HepG2 (cell line): ENCODE data around the gene METTL26. TPM values are rescaled to one million over a fixed set of nuclear protein-coding genes. Genes with fewer than 3 reads are reported as not detected.

Source experiments
- ARID2 ChIP-seq: sonication (generic); formaldehyde crosslinking; IDR thresholded peaks from 2 replicates; pipeline ENCODE4 v1.8.1; 2022; ENCODE audit warnings: mild to moderate bottlenecking, missing genetic modification reagents, borderline replicate concordance
- GATAD1 ChIP-seq: IDR thresholded peaks from 2 replicates; pipeline ENCODE4 v1.6.1; 2016; ENCODE audit warnings: missing genetic modification reagents, missing compliant biosample characterization
- HNF4G ChIP-seq, 2 experiments: sonication (generic) in 1 of 2; formaldehyde crosslinking in 1 of 2; IDR thresholded peaks; 2 replicates each; pipeline versions ENCODE4 v1.4.0 to v1.6.1; 2011 to 2020; ENCODE audit warnings: borderline replicate concordance in 2 of 2, low read depth in 2 of 2, mild to moderate bottlenecking in 2 of 2, low read length in 1 of 2, missing genetic modification reagents in 1 of 2, moderate library complexity in 1 of 2
- MIXL1 ChIP-seq: IDR thresholded peaks from 2 replicates; pipeline ENCODE4 v1.6.1; 2016
- MXI1 ChIP-seq: IDR thresholded peaks from 3 replicates; pipeline ENCODE4 v1.6.1; 2012; ENCODE audit warnings: low read depth, low read length, inconsistent platforms, borderline replicate concordance
- SOX6 ChIP-seq, 2 experiments: fragments of 450-650 bp in 1 of 2; sonication (generic) in 1 of 2; formaldehyde crosslinking in 1 of 2; IDR thresholded peaks; 2 replicates each; pipeline versions ENCODE4 v1.4.0 to v1.6.1; 2017 to 2020; ENCODE audit warnings: antibody characterized with exemption in 1 of 2, mild to moderate bottlenecking in 1 of 2, missing genetic modification reagents in 1 of 2
- SP4 ChIP-seq: sonication (generic); formaldehyde crosslinking; IDR thresholded peaks from 2 replicates; pipeline ENCODE4 v1.8.1; 2023; ENCODE audit warnings: mild to moderate bottlenecking, missing genetic modification reagents
- SPEN ChIP-seq: sonication (generic); formaldehyde crosslinking; IDR thresholded peaks from 2 replicates; pipeline ENCODE4 v1.5.1; 2020; ENCODE audit warnings: low read depth, mild to moderate bottlenecking, missing genetic modification reagents
- TEAD2 ChIP-seq: sonication (generic); formaldehyde crosslinking; IDR thresholded peaks from 2 replicates; pipeline ENCODE4 v1.9.0; 2021; ENCODE audit warnings: missing genetic modification reagents
- ZFX ChIP-seq: sonication (generic); formaldehyde crosslinking; IDR thresholded peaks from 2 replicates; pipeline ENCODE4 v1.4.0; 2020; ENCODE audit warnings: mild to moderate bottlenecking, low read depth, missing genetic modification reagents, moderate library complexity
- ZNF160 ChIP-seq: sonication (generic); formaldehyde crosslinking; IDR thresholded peaks from 2 replicates; pipeline ENCODE4 v1.8.0; 2022; ENCODE audit warnings: mild to moderate bottlenecking, inconsistent platforms, missing genetic modification reagents
- ZNF451 ChIP-seq: sonication (generic); formaldehyde crosslinking; IDR thresholded peaks from 2 replicates; pipeline ENCODE4 v1.5.0; 2020; ENCODE audit warnings: mild to moderate bottlenecking, missing genetic modification reagents
- ZNF569 ChIP-seq: sonication (generic); formaldehyde crosslinking; IDR thresholded peaks from 2 replicates; pipeline ENCODE4 v1.5.0; 2020; ENCODE audit warnings: mild to moderate bottlenecking, missing genetic modification reagents, moderate library complexity, borderline replicate concordance
- ZNF572 ChIP-seq: sonication (generic); formaldehyde crosslinking; IDR thresholded peaks from 2 replicates; pipeline ENCODE4 v1.5.1; 2020; ENCODE audit warnings: mild to moderate bottlenecking, missing genetic modification reagents
- ZNF607 ChIP-seq: sonication (generic); formaldehyde crosslinking; IDR thresholded peaks from 2 replicates; pipeline ENCODE4 v1.5.1; 2020; ENCODE audit warnings: missing genetic modification reagents, mild to moderate bottlenecking, borderline replicate concordance
- ZNF768 ChIP-seq: sonication (generic); formaldehyde crosslinking; IDR thresholded peaks from 2 replicates; pipeline ENCODE4 v1.4.0; 2020; ENCODE audit warnings: missing genetic modification reagents
- polyA plus RNA-seq, 8 experiments: library from polyadenylated mRNA; depleted of rRNA in 3 of 8; stranded (reverse) in 7 of 8; unstranded in 1 of 8; fragments of >200 nt; fragmentation: Illumina TruSeq in 4 of 8; extraction: Trizol in 4 of 8; gene quantifications; 2 replicates each; pipeline versions ENCODE4 v1.2.1 to v1.2.3, GENCODE V29; 2011 to 2016; ENCODE audit warnings: low read depth in 4 of 8, missing spikeins in 1 of 8, mixed read lengths in 1 of 8; ENCODE audit not compliant: insufficient read depth in 1 of 8
- total RNA-seq, 5 experiments: library from RNA; depleted of rRNA; stranded (reverse); fragments of >200 nt; fragmentation: Illumina TruSeq; extraction: Trizol; gene quantifications; 2 replicates each; pipeline ENCODE4 v1.2.3, GENCODE V29; 2016; ENCODE audit warnings: low read depth in 1 of 5
- TF ChIP-seq, protein P1 (sequence below): sonication (generic); formaldehyde crosslinking; IDR thresholded peaks from 2 replicates; pipeline ENCODE4 v1.5.1; 2020; ENCODE audit warnings: mild to moderate bottlenecking, missing genetic modification reagents, moderate library complexity
- TF ChIP-seq, protein P2 (sequence below): sonication (generic); formaldehyde crosslinking; IDR thresholded peaks from 2 replicates; pipeline ENCODE4 v1.4.0; 2020; ENCODE audit warnings: missing genetic modification reagents
- TF ChIP-seq, protein P3 (sequence below): sonication (generic); formaldehyde crosslinking; IDR thresholded peaks from 2 replicates; pipeline ENCODE4 v1.5.0; 2020; ENCODE audit warnings: missing genetic modification reagents, mild to moderate bottlenecking, borderline replicate concordance
- TF ChIP-seq, protein P4 (sequence below): sonication (generic); formaldehyde crosslinking; IDR thresholded peaks from 2 replicates; pipeline ENCODE4 v1.4.0; 2020; ENCODE audit warnings: mild to moderate bottlenecking, missing genetic modification reagents

The METTL26 gene
- total and polyA plus RNA-seq, 2 of the 13 experiments (the other 11 are each of a cell fraction or from before 2014, with no cell fraction given) = 65.5 to 70.1 TPM

DNA sequence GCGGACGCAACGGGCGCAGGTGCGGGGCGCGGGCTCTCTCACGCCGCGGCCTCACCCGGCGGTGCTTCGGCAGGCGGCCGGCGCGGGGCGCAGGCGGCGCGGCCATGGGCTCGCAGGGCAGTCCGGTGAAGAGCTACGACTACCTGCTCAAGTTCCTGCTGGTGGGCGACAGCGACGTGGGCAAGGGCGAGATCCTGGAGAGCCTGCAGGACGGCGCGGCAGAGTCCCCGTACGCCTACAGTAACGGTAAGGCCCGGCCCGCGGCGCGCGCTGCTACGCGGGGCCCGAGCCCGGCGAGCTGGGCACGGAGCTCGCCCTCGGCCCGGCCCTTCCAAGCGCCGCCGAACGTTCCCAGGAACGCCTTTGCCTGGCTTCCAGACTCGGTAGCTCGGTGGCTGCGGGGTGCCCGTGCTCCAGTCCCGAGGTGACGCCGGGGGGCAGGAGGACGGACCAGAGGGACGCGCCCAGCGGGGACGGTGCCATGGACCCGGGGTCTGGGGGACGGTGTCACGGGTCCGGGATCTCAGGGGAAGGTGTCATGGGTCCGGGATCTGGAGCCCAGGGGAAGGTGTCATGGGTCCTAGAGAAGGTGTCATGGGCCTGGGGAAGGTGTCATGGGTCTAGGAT lies 45.8 kb downstream of the METTL26 start (continued):
- TF ChIP-seq ZFX (0 out of 2 replicates have a peak, but pooled peaks have one; percentile 47), SP4 (CRISPR knock-in tag) (0 out of 2 replicates have a peak, but pooled peaks have one; percentile 12), SPEN (CRISPR knock-in tag) (0 out of 2 replicates have a peak, but pooled peaks have one; percentile 19), ZNF572 (CRISPR knock-in tag) (no peak), SOX6 (IDR thresholded peaks at IDR 0.05) (no peak), SOX6 (CRISPR knock-in tag; IDR thresholded peaks at IDR 0.05) (no peak), ZNF569 (no peak), ZNF451 (CRISPR knock-in tag) (peak; percentile 38; the same call in 1 of the 2 replicates), TEAD2 (CRISPR knock-in tag) (no peak), ARID2 (CRISPR knock-in tag) (peak; percentile 31; the same call in 1 of the 2 replicates), MIXL1 (CRISPR knock-in tag) (no peak), GATAD1 (no peak), MXI1 (peak; percentile 11; the same call in 1 of the 3 replicates), ZNF160 (CRISPR knock-in tag) (no peak), ZNF607 (CRISPR knock-in tag) (no peak), ZNF768 (CRISPR knock-in tag) (peak; percentile 37; the same call in 1 of the 2 replicates), HNF4G (IDR thresholded peaks at IDR 0.05; ENCODE audit: borderline replicate concordance, low read depth, low read length) (no peak), HNF4G (CRISPR knock-in tag; IDR thresholded peaks at IDR 0.05; ENCODE audit: borderline replicate concordance, low read depth) (no peak)
- TF ChIP-seq, protein P1, sequence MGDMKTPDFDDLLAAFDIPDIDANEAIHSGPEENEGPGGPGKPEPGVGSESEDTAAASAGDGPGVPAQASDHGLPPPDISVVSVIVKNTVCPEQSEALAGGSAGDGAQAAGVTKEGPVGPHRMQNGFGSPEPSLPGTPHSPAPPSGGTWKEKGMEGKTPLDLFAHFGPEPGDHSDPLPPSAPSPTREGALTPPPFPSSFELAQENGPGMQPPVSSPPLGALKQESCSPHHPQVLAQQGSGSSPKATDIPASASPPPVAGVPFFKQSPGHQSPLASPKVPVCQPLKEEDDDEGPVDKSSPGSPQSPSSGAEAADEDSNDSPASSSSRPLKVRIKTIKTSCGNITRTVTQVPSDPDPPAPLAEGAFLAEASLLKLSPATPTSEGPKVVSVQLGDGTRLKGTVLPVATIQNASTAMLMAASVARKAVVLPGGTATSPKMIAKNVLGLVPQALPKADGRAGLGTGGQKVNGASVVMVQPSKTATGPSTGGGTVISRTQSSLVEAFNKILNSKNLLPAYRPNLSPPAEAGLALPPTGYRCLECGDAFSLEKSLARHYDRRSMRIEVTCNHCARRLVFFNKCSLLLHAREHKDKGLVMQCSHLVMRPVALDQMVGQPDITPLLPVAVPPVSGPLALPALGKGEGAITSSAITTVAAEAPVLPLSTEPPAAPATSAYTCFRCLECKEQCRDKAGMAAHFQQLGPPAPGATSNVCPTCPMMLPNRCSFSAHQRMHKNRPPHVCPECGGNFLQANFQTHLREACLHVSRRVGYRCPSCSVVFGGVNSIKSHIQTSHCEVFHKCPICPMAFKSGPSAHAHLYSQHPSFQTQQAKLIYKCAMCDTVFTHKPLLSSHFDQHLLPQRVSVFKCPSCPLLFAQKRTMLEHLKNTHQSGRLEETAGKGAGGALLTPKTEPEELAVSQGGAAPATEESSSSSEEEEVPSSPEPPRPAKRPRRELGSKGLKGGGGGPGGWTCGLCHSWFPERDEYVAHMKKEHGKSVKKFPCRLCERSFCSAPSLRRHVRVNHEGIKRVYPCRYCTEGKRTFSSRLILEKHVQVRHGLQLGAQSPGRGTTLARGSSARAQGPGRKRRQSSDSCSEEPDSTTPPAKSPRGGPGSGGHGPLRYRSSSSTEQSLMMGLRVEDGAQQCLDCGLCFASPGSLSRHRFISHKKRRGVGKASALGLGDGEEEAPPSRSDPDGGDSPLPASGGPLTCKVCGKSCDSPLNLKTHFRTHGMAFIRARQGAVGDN (CRISPR knock-in tag) = peak; percentile 60
- TF ChIP-seq, protein P2, sequence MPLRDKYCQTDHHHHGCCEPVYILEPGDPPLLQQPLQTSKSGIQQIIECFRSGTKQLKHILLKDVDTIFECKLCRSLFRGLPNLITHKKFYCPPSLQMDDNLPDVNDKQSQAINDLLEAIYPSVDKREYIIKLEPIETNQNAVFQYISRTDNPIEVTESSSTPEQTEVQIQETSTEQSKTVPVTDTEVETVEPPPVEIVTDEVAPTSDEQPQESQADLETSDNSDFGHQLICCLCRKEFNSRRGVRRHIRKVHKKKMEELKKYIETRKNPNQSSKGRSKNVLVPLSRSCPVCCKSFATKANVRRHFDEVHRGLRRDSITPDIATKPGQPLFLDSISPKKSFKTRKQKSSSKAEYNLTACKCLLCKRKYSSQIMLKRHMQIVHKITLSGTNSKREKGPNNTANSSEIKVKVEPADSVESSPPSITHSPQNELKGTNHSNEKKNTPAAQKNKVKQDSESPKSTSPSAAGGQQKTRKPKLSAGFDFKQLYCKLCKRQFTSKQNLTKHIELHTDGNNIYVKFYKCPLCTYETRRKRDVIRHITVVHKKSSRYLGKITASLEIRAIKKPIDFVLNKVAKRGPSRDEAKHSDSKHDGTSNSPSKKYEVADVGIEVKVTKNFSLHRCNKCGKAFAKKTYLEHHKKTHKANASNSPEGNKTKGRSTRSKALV (CRISPR knock-in tag) = no peak
- TF ChIP-seq, protein P3, sequence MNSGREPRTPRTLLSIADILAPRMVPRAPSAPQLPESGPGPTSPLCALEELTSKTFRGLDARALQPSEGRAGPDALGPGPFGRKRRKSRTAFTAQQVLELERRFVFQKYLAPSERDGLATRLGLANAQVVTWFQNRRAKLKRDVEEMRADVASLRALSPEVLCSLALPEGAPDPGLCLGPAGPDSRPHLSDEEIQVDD = peak; percentile 20; the same call in 1 of the 2 replicates
- TF ChIP-seq, protein P4, sequence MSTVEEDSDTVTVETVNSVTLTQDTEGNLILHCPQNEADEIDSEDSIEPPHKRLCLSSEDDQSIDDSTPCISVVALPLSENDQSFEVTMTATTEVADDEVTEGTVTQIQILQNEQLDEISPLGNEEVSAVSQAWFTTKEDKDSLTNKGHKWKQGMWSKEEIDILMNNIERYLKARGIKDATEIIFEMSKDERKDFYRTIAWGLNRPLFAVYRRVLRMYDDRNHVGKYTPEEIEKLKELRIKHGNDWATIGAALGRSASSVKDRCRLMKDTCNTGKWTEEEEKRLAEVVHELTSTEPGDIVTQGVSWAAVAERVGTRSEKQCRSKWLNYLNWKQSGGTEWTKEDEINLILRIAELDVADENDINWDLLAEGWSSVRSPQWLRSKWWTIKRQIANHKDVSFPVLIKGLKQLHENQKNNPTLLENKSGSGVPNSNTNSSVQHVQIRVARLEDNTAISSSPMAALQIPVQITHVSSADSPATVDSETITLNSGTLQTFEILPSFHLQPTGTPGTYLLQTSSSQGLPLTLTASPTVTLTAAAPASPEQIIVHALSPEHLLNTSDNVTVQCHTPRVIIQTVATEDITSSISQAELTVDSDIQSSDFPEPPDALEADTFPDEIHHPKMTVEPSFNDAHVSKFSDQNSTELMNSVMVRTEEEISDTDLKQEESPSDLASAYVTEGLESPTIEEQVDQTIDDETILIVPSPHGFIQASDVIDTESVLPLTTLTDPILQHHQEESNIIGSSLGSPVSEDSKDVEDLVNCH (CRISPR knock-in tag) = no peak
